Measurements from ENCODE around the gene GGT5.
"Not testable (repeated sequence)": the region's sequence is repeated elsewhere in the genome, so short reads cannot be mapped to it uniquely, and the experiment has no call there.

The GGT5 gene

GRCh38 chr22:24247011-24247507 lies 2.2 kb upstream of the GGT5 start:
- no peak for TF ChIP-seq CTCF (IDR thresholded peaks at IDR 0.05)
- H3K27me3 ChIP-seq = no peaks in the 10 kb centered on the region
- H3K4me1 ChIP-seq (ENCODE audit: control insufficient read depth in 1 of 2, insufficient read depth in 1 of 2, low read depth in 1 of 2, low read length in 1 of 2) = peaks cover 17 to 21% of the 10 kb centered on the region in 2 experiments
- no peaks in the 10 kb centered on the region for H3K9me3 ChIP-seq
- H3K36me3 ChIP-seq = no peaks in the 10 kb centered on the region
- H3K4me3 ChIP-seq (ENCODE audit: low read depth in 1 of 2, low read length in 1 of 2) = no peak overlapping the region
- H3K27ac ChIP-seq = no peak overlapping the region

GRCh38 chr22:24245584-24246561 lies 991 bp upstream of the GGT5 start:
- not testable (repeated sequence) for H3K36me3 ChIP-seq; H3K9me3 ChIP-seq; H3K27ac ChIP-seq; H3K27me3 ChIP-seq; H3K4me3 ChIP-seq (ENCODE audit: low read depth in 1 of 2, low read length in 1 of 2)
- peaks cover 18 to 23% of the 10 kb centered on the region in 2 experiments for H3K4me1 ChIP-seq (ENCODE audit: control insufficient read depth in 1 of 2, insufficient read depth in 1 of 2, low read depth in 1 of 2, low read length in 1 of 2)

- no peak for TF ChIP-seq CTCF (IDR thresholded peaks at IDR 0.05)
Measured at GRCh38 chr22:24244144-24244787, 616 bp downstream of the GGT5 start.

GRCh38 chr22:24243417-24243816 lies 1.5 kb downstream of the GGT5 start:
- not testable (repeated sequence) for H3K36me3 ChIP-seq; H3K4me3 ChIP-seq (ENCODE audit: low read depth in 1 of 2, low read length in 1 of 2); H3K27me3 ChIP-seq; H3K9me3 ChIP-seq; H3K27ac ChIP-seq
- peaks cover 18 to 23% of the 10 kb centered on the region in 2 experiments for H3K4me1 ChIP-seq (ENCODE audit: control insufficient read depth in 1 of 2, insufficient read depth in 1 of 2, low read depth in 1 of 2, low read length in 1 of 2)

More at GRCh38 chr22:24244144-24244787, 616 bp downstream of the GGT5 start:
- no peaks in the 10 kb centered on the region for H3K27me3 ChIP-seq
- peaks cover 18 to 23% of the 10 kb centered on the region in 2 experiments for H3K4me1 ChIP-seq (ENCODE audit: control insufficient read depth in 1 of 2, insufficient read depth in 1 of 2, low read depth in 1 of 2, low read length in 1 of 2)
- no peak overlapping the region for H3K4me3 ChIP-seq (ENCODE audit: low read depth in 1 of 2, low read length in 1 of 2)
- no peaks in the 10 kb centered on the region for H3K36me3 ChIP-seq
- H3K27ac ChIP-seq = no peak overlapping the region
- no peaks in the 10 kb centered on the region for H3K9me3 ChIP-seq

GRCh38 chr22:24240985-24241692 lies 3.7 kb downstream of the GGT5 start:
- peaks cover 18 to 23% of the 10 kb centered on the region in 2 experiments for H3K4me1 ChIP-seq (ENCODE audit: control insufficient read depth in 1 of 2, insufficient read depth in 1 of 2, low read depth in 1 of 2, low read length in 1 of 2)
- H3K36me3 ChIP-seq; H3K27ac ChIP-seq; H3K27me3 ChIP-seq; H3K9me3 ChIP-seq; H3K4me3 ChIP-seq (ENCODE audit: low read depth in 1 of 2, low read length in 1 of 2): not testable (repeated sequence)

- TF ChIP-seq CTCF (IDR thresholded peaks at IDR 0.05) = no peak
- Histone ChIP-seq H3K36me3 (no peaks in the 10 kb centered on the region), H3K9me3 (no peaks in the 10 kb centered on the region), H3K4me1 (ENCODE audit: control insufficient read depth in 1 of 2, insufficient read depth in 1 of 2, low read depth in 1 of 2, low read length in 1 of 2) (peaks cover 18 to 23% of the 10 kb centered on the region in 2 experiments), H3K27me3 (no peaks in the 10 kb centered on the region), H3K27ac (no peak overlapping the region), H3K4me3 (ENCODE audit: low read depth in 1 of 2, low read length in 1 of 2) (no peak overlapping the region)
Measured at GRCh38 chr22:24240381-24240780, 4.5 kb downstream of the GGT5 start.

- not testable (repeated sequence) for H3K36me3 ChIP-seq; H3K9me3 ChIP-seq; H3K4me3 ChIP-seq (ENCODE audit: low read depth in 1 of 2, low read length in 1 of 2); H3K27me3 ChIP-seq; H3K27ac ChIP-seq
- H3K4me1 ChIP-seq (ENCODE audit: control insufficient read depth in 1 of 2, insufficient read depth in 1 of 2, low read depth in 1 of 2, low read length in 1 of 2) = peaks cover 13 to 14% of the 10 kb centered on the region in 2 experiments
Measured at GRCh38 chr22:24238101-24238694, 6.7 kb downstream of the GGT5 start.
